Gastrocnemius medialis (tissue), 4 donors: Measurements from ENCODE around the gene MED12L. TPM values are rescaled to one million over a fixed set of nuclear protein-coding genes. Genes with fewer than 3 reads are reported as not detected.
A peak's percentile ranks its signal among the peaks of the same experiment; 100 is the strongest.

Experiments used
- ATAC-seq, 2 donors: fragments of 150-250 bp; one replicate each; pipeline ENCODE4 v1.9.1; 2016
- DNase-seq, 2 donors: peaks; one replicate each; pipeline ENCODE4 v3.0.0-alpha.2; 2019
- H3K27ac ChIP-seq, 4 donors: fragments of 200-600 bp; sonication (generic); 1 replicate in 1 of 4; 2 replicates in 3 of 4; pipeline ENCODE4 v1.5.1; 2016 to 2018; ENCODE audit warnings: mild to moderate bottlenecking in 2 of 4, moderate library complexity in 1 of 4
- H3K27me3 ChIP-seq, 3 donors: fragments of 200-600 bp; sonication (generic) in 2 of 3; 1 replicate in 1 of 3; 2 replicates in 2 of 3; pipeline versions ENCODE4 v1.5.1 to v1.6.0; 2016 to 2019; ENCODE audit warnings: mild to moderate bottlenecking in 1 of 3, moderate library complexity in 1 of 3
- H3K36me3 ChIP-seq, 2 donors: fragments of 200-600 bp; sonication (generic) in 1 of 2; one replicate each; pipeline ENCODE4 v1.5.1; 2017 to 2018
- H3K4me1 ChIP-seq, 2 donors: fragments of 200-600 bp; sonication (generic) in 1 of 2; one replicate each; pipeline ENCODE4 v1.5.1; 2016 to 2017; ENCODE audit warnings: mild to moderate bottlenecking in 2 of 2
- H3K4me3 ChIP-seq, 4 donors: fragments of 200-600 bp; sonication (generic) in 3 of 4; 1 replicate in 1 of 4; 2 replicates in 3 of 4; pipeline ENCODE4 v1.5.1; 2016 to 2019; ENCODE audit warnings: mild to moderate bottlenecking in 2 of 4
- H3K9me3 ChIP-seq, 3 donors: fragments of 200-600 bp; sonication (generic) in 2 of 3; 1 replicate in 1 of 3; 2 replicates in 2 of 3; pipeline ENCODE4 v1.5.1; 2016 to 2019
- POLR2A ChIP-seq, 2 donors: fragments of 450-650 bp; IDR thresholded peaks; one replicate each; pipeline ENCODE4 v1.6.1; 2017; ENCODE audit warnings: antibody characterized with exemption in 2 of 2, mild to moderate bottlenecking in 2 of 2, moderate library complexity in 2 of 2
- in situ Hi-C, 4 donors: fragments of 200-750 bp; cut with MboI; loops; one replicate each; pipeline versions ENCODE4 v1.15.0 to v1.8.0; 2017; ENCODE audit warnings: low sequenced_read_pairs in 4 of 4
- intact Hi-C: fragments of 100-400 bp; cut with DNase I; formaldehyde crosslinking; loops from one replicate; pipeline ENCODE4 v1.15.1; 2023; ENCODE audit warnings: low total_unique reads
- total RNA-seq, 4 donors: library from RNA; depleted of rRNA; stranded (reverse); fragments of >200 nt; gene quantifications; one replicate each; pipeline versions ENCODE4 v1.1.0 to v1.2.3, GENCODE V29; 2016
- TF ChIP-seq, protein P1 (sequence below), 5 experiments: fragments of 450-650 bp in 3 of 5; fragments of 200-600 bp in 2 of 5; sonication (generic) in 2 of 5; IDR thresholded peaks in 4 of 5; conservative IDR thresholded peaks in 1 of 5; 1 replicate in 4 of 5; 2 replicates in 1 of 5; pipeline ENCODE4 v1.5.1; 2016 to 2019; ENCODE audit warnings: antibody characterized with exemption in 5 of 5, mild to moderate bottlenecking in 3 of 5, moderate library complexity in 3 of 5

The MED12L gene
- total RNA-seq, 4 donors from 2014 or later = 0.05 to 1.2 (median 0.10) TPM

DNA sequence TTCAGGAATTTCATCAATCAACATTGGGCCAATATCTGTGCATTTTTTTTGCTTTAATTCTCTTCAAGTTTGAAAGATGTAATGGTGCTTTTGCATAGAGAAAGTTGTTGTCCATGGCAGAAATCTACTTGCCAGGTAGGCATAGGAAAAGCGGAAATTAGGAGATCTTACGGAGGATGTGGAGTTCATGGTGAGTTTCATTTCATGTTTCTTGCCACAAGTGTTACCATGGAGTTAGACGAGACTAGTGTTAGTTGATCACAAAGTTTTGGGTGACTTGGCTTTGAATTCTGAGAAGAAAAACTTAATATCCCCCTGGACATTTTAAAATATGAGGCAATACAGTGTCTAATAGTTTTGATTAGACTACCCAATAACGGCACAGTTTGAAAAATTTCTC is 244.9 kb downstream of the MED12L start:
- Histone ChIP-seq H3K27me3 (no peaks in the 10 kb centered on the region), H3K4me3 (no peak overlapping the region), H3K36me3 (no peaks in the 10 kb centered on the region), H3K9me3 (no peaks in the 10 kb centered on the region), H3K4me1 (no peaks in the 10 kb centered on the region), H3K27ac (no peak overlapping the region)
- TF ChIP-seq POLR2A (IDR thresholded peaks at IDR 0.05) = no peak
- TF ChIP-seq, protein P1, sequence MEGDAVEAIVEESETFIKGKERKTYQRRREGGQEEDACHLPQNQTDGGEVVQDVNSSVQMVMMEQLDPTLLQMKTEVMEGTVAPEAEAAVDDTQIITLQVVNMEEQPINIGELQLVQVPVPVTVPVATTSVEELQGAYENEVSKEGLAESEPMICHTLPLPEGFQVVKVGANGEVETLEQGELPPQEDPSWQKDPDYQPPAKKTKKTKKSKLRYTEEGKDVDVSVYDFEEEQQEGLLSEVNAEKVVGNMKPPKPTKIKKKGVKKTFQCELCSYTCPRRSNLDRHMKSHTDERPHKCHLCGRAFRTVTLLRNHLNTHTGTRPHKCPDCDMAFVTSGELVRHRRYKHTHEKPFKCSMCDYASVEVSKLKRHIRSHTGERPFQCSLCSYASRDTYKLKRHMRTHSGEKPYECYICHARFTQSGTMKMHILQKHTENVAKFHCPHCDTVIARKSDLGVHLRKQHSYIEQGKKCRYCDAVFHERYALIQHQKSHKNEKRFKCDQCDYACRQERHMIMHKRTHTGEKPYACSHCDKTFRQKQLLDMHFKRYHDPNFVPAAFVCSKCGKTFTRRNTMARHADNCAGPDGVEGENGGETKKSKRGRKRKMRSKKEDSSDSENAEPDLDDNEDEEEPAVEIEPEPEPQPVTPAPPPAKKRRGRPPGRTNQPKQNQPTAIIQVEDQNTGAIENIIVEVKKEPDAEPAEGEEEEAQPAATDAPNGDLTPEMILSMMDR (IDR thresholded peaks at IDR 0.05 in 4 of 5, conservative IDR thresholded peaks at IDR 0.05 in 1 of 5) = no peak
- DNase-seq (no peak), ATAC-seq (no peak)
- intact Hi-C loops = no loop called here
- in situ Hi-C loops = no loop called here

- in situ Hi-C loops = no loop called here
- Histone ChIP-seq H3K9me3 (no peaks in the 10 kb centered on the region), H3K27ac (no peak overlapping the region), H3K27me3 (no peaks in the 10 kb centered on the region), H3K4me1 (no peaks in the 10 kb centered on the region), H3K36me3 (no peaks in the 10 kb centered on the region), H3K4me3 (no peak overlapping the region)
- DNase-seq = no peak
- intact Hi-C loops = no loop called here
- TF ChIP-seq, protein P1 (IDR thresholded peaks at IDR 0.05 in 4 of 5, conservative IDR thresholded peaks at IDR 0.05 in 1 of 5) = no peak
- no peak for TF ChIP-seq POLR2A (IDR thresholded peaks at IDR 0.05)
- ATAC-seq = no peak
These were observed 245.4 kb downstream of the MED12L start for GRCh38 chr3:151330899-151331298.

DNA sequence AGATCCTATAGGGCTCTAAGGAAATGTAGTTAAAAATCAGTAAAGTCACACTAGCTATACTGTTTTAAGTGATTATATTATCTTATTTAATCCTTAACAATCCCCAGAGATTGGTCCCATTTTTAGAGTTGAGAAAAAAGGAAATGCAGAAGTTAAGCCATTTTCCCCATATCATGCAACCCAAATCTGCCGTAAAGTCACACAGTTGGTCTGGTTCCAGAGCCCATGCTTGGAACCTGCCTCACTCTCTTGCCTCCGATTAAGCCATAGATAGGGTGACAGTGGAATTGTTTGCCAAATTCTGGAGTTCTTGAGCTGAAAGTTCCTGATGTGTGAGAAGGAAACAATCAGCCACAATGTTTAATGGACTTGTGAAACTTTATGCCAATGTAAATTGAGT is 246.2 kb downstream of the MED12L start:
- ATAC-seq (no peak), DNase-seq (no peak)
- in situ Hi-C loops (no loop called here), intact Hi-C loops (no loop called here)
- TF ChIP-seq, protein P1 (IDR thresholded peaks at IDR 0.05 in 4 of 5, conservative IDR thresholded peaks at IDR 0.05 in 1 of 5) = no peak
- TF ChIP-seq POLR2A (IDR thresholded peaks at IDR 0.05) = no peak
- H3K27ac ChIP-seq = no peak overlapping the region
- no peaks in the 10 kb centered on the region for H3K9me3 ChIP-seq
- no peaks in the 10 kb centered on the region for H3K4me1 ChIP-seq
- H3K36me3 ChIP-seq = no peaks in the 10 kb centered on the region
- H3K27me3 ChIP-seq = no peaks in the 10 kb centered on the region
- H3K4me3 ChIP-seq = no peak overlapping the region

DNA sequence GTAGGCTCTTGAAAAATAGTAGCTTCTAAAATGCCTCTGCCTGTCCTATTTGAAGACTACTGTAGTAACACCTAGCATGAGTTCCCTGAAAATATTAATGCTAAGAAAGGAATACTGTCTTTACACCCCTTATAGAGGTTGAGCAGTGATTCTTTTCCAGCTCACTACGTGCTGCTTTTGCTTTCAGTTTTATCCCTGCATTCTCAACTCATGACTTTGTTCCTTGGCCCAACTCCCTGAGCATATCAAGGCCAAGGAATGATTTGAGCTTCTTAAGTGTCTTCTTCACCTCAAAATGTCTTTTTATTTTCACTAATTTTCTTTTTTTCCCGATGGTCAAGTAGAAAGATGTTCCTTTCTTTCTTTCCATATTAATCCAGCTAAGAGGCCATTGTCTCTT is 260.4 kb downstream of the MED12L start:
- Histone ChIP-seq H3K27me3 (no peaks in the 10 kb centered on the region), H3K27ac (peak overlapping the region in 1 of 4 donors; percentile 1), H3K36me3 (no peaks in the 10 kb centered on the region), H3K4me3 (no peak overlapping the region), H3K9me3 (no peaks in the 10 kb centered on the region), H3K4me1 (no peaks in the 10 kb centered on the region)
- TF ChIP-seq, protein P1 (IDR thresholded peaks at IDR 0.05 in 4 of 5, conservative IDR thresholded peaks at IDR 0.05 in 1 of 5) = no peak
- TF ChIP-seq POLR2A (IDR thresholded peaks at IDR 0.05) = no peak
- in situ Hi-C loops = no loop called here
- intact Hi-C loops = no loop called here
- ATAC-seq = peak in 1 of 2 donors; percentile 60
- no peak for DNase-seq

- no peak for ATAC-seq
- Histone ChIP-seq H3K4me3 (no peak overlapping the region), H3K36me3 (no peaks in the 10 kb centered on the region), H3K9me3 (no peaks in the 10 kb centered on the region), H3K27me3 (no peaks in the 10 kb centered on the region), H3K27ac (no peak overlapping the region), H3K4me1 (no peaks in the 10 kb centered on the region)
- in situ Hi-C loops = no loop called here
- TF ChIP-seq POLR2A (IDR thresholded peaks at IDR 0.05) = no peak
- TF ChIP-seq, protein P1 (IDR thresholded peaks at IDR 0.05 in 4 of 5, conservative IDR thresholded peaks at IDR 0.05 in 1 of 5) = no peak
- DNase-seq = no peak
- intact Hi-C loops = no loop called here
These were observed 260.8 kb downstream of the MED12L start for GRCh38 chr3:151346292-151346691.
